ENCODE results near the gene SNHG17. TPM values are rescaled to one million over a fixed set of nuclear protein-coding genes. Genes with fewer than 3 reads are reported as not detected.

SNHG17 gene
- total RNA-seq, 1 experiment from 2014 or later = 105 TPM

DNA sequence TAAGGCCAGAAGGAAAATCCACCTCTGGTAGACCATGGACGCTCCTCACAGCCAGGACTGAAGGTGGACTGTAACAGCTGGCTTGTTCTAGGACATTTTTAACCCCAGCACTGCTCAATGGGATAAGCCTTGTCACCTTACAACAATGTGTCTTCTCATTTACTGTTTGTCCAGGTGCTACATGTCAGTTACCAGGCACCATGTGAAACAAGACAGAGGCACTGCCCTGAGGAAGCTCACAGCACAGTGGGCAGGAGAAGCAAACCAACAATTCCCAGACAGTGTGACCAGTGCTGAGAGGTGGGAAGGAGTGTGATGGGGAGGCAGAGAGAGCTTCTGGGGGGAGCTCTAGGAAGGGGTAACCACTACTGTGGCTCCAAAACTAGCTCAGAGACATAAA, 10.7 kb downstream of the SNHG17 start:
- peaks cover 100% of the 10 kb centered on the region for H3K36me3 ChIP-seq (ENCODE audit: insufficient read depth, low read length, poor library complexity, severe bottlenecking)
- no peak for DNase-seq (ENCODE audit: low spot score)
- ChIA-PET POLR2A (ENCODE audit: low non-redundant PET) (no interaction called here), CTCF (no interaction called here)
- H3K27me3 ChIP-seq (replicated peaks; ENCODE audit: insufficient read depth, low read depth, low read length, poor library complexity) = no peaks in the 10 kb centered on the region
- H3K4me3 ChIP-seq (ENCODE audit: low read depth, low read length, poor library complexity, severe bottlenecking) = no peak overlapping the region
- no peak overlapping the region for H3K27ac ChIP-seq (ENCODE audit: low read depth, low read length, poor library complexity, severe bottlenecking)
- H3K9me3 ChIP-seq (ENCODE audit: low read depth, low read length, poor library complexity, severe bottlenecking) = no peaks in the 10 kb centered on the region
- TF ChIP-seq EZH2 (IDR thresholded peaks at IDR 0.05; ENCODE audit: borderline replicate concordance, low read depth, low read length, poor library complexity, severe bottlenecking) (no peak), CTCF (conservative IDR thresholded peaks at IDR 0.05; ENCODE audit: low read depth, low read length) (no peak)
- H3K4me1 ChIP-seq (ENCODE audit: insufficient read depth, low read length, poor library complexity, severe bottlenecking) = peaks cover 4% of the 10 kb centered on the region
- intact Hi-C loops (cut with micrococcal nuclease; ENCODE audit: unreplicated experiment) = no loop called here
- BruUV-seq (replicated peaks) = no TSS peak

DNA sequence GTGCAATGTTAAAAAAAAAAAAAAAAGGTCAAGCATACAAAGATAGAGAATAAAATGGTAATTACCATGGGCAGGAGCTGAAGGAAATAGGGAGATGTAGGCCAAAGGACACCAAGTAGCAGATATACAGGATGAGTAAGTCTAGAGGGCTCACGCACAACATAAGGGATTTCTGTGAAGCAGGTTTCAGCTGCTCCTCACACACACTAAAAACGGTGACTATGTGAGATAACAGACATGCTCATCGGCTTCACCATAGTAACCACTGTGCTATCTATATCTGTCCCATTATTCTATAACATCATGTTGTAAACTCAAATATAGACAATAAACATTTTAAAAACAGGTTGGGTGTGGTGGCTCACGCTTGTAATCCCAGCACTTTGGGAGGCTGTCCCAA, 11.6 kb downstream of the SNHG17 start:
- H3K9me3 ChIP-seq (ENCODE audit: low read depth, low read length, poor library complexity, severe bottlenecking) = no peaks in the 10 kb centered on the region
- intact Hi-C loops (cut with micrococcal nuclease; ENCODE audit: unreplicated experiment) = no loop called here
- no peak overlapping the region for H3K4me3 ChIP-seq (ENCODE audit: low read depth, low read length, poor library complexity, severe bottlenecking)
- H3K36me3 ChIP-seq (ENCODE audit: insufficient read depth, low read length, poor library complexity, severe bottlenecking) = peaks cover 100% of the 10 kb centered on the region
- H3K27ac ChIP-seq (ENCODE audit: low read depth, low read length, poor library complexity, severe bottlenecking) = no peak overlapping the region
- peaks cover 4% of the 10 kb centered on the region for H3K4me1 ChIP-seq (ENCODE audit: insufficient read depth, low read length, poor library complexity, severe bottlenecking)
- no peak for TF ChIP-seq CTCF (conservative IDR thresholded peaks at IDR 0.05; ENCODE audit: low read depth, low read length)
- TF ChIP-seq EZH2 (IDR thresholded peaks at IDR 0.05; ENCODE audit: borderline replicate concordance, low read depth, low read length, poor library complexity, severe bottlenecking) = no peak
- ChIA-PET POLR2A (ENCODE audit: low non-redundant PET) (no interaction called here), CTCF (no interaction called here)
- H3K27me3 ChIP-seq (replicated peaks; ENCODE audit: insufficient read depth, low read depth, low read length, poor library complexity) = no peaks in the 10 kb centered on the region
- DNase-seq (ENCODE audit: low spot score) = no peak
- BruUV-seq (replicated peaks) = no TSS peak

DNA sequence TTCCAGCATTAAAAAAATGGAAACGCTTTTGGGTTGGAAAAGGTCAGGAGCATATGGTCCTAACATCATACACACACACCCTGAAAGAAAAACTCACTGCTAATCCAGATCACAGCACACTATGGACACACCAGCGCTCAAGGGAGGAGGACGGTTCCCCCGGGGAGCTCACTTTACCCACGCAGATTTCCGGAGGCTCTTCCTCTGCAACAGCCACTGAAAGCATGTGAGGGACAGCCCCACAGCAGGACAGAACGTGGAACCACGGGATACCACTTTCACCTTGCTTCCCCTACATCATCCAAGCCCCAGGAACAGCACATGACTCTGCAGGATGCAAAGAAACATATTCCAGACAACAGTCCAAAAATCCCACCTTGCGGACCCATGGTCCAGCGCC, 13.2 kb downstream of the SNHG17 start:
- peaks cover 4% of the 10 kb centered on the region for H3K4me1 ChIP-seq (ENCODE audit: insufficient read depth, low read length, poor library complexity, severe bottlenecking)
- no peaks in the 10 kb centered on the region for H3K9me3 ChIP-seq (ENCODE audit: low read depth, low read length, poor library complexity, severe bottlenecking)
- intact Hi-C loops (cut with micrococcal nuclease; ENCODE audit: unreplicated experiment) = no loop called here
- DNase-seq (ENCODE audit: low spot score) = no peak
- H3K27ac ChIP-seq (ENCODE audit: low read depth, low read length, poor library complexity, severe bottlenecking) = peak overlapping the region; percentile 5
- ChIA-PET POLR2A (ENCODE audit: low non-redundant PET) (no interaction called here), CTCF (no interaction called here)
- no peaks in the 10 kb centered on the region for H3K27me3 ChIP-seq (replicated peaks; ENCODE audit: insufficient read depth, low read depth, low read length, poor library complexity)
- no TSS peak for BruUV-seq (replicated peaks)
- no peak overlapping the region for H3K4me3 ChIP-seq (ENCODE audit: low read depth, low read length, poor library complexity, severe bottlenecking)
- no peak for TF ChIP-seq EZH2 (IDR thresholded peaks at IDR 0.05; ENCODE audit: borderline replicate concordance, low read depth, low read length, poor library complexity, severe bottlenecking)
- no peak for TF ChIP-seq CTCF (conservative IDR thresholded peaks at IDR 0.05; ENCODE audit: low read depth, low read length)
- H3K36me3 ChIP-seq (ENCODE audit: insufficient read depth, low read length, poor library complexity, severe bottlenecking) = peaks cover 88% of the 10 kb centered on the region
